MM.1S (cell line): ENCODE measurements around the gene MIB2.

Source experiments
- CTCF ChIP-seq: fragments of 300-600 bp; sonication (generic); IDR thresholded peaks from 2 replicates; pipeline ENCODE4 v1.5.1; 2016; ENCODE audit warnings: antibody characterized with exemption, low read length, mixed read lengths
- EZH2 ChIP-seq: fragments of 300-600 bp; sonication (generic); optimal IDR thresholded peaks from 2 replicates; pipeline ENCODE3; 2017; ENCODE audit warnings: low read depth, mild to moderate bottlenecking, antibody characterized with exemption, low read length, mixed read lengths
- EZH2phosphoT487 ChIP-seq: fragments of 300-600 bp; sonication (generic); IDR thresholded peaks from 2 replicates; pipeline ENCODE4 v1.6.1; 2018; ENCODE audit warnings: antibody characterized with exemption, low read length

- no peak for TF ChIP-seq CTCF
- no peak for TF ChIP-seq EZH2phosphoT487
- TF ChIP-seq EZH2, result no peak
Observed at GRCh38 chr1:1599030-1599934, 16.0 kb upstream of the MIB2 start.
